HG02623 (cell line): ENCODE data around the gene IRX3.

ENCODE experiments used
- ATAC-seq: cut with Tn5 transposase; IDR thresholded peaks from one replicate; pipeline ENCODE4 v1.9.1; 2021; ENCODE audit warnings: moderate library complexity; ENCODE audit not compliant: unreplicated experiment

Gene IRX3

DNA sequence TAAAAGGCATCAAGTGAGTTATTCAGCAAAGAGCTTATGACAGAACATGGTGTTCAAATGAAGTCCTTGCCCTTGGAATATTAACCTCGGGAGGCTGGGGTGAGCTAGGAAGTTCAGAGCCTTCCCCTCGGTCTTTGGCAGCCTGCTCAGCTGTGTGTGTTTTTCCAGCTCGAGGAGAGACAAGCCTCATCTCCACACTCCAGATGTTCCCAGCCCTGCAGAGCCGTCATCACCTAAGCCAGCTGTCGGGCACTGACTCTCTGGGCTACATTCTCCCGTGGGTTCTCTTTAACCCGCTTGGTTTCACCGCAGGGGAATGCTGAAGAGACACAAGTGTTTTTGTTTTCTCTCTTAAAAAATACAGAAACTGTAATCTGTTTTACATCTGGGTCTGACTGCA lies 47.1 kb downstream of the IRX3 start:
- ATAC-seq = no peak

DNA sequence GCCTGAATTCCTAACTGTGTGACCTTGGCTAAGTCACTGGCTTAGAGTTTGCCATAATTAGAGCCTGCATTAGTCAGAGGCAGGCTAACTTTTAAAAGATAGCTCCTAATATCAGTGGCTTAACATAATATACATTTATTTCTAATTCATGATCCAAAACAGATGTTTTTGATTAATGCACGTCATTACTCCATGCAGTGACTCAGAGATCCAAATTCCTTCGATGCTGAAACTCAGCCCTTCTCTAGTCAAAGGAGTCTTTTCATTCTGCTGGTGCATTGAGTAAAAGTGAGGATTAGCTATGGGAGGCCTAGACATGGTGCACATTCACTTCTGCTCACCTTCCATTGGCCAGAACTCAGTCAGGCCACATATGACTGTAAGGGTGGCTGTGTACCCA lies 49.8 kb downstream of the IRX3 start:
- ATAC-seq = no peak

DNA sequence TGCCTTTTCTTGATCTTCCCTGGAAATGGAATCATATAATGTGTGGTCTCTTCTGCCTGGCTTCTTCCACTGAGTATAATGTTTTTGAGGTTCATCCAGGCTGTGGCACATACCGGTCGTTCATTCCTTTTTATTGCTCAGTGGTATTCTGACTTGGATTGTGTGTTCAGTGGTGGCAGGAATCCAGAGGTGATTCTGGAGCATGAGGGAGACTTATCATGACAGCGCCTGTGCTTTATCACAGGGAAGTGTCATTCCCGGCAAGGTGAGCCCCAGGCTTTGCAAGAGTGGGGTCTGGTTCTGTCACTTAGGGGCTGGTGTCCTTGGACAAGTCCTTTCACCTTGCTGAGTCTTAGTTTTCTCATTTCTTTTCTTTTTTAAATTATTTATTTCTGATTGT lies 53.0 kb downstream of the IRX3 start:
- no peak for ATAC-seq
